GM10248 (cell line): ENCODE data around the gene EHD2.
"Not testable (repeated sequence)": the region's sequence is repeated elsewhere in the genome, so short reads cannot be mapped to it uniquely, and the experiment has no call there.

Experiments
- CTCF ChIA-PET: fragments of 300-600 bp; sonication (Branson Sonifier 250); formaldehyde crosslinking; extraction: SDS; loops from one replicate; lab custom pipeline; 2021; ENCODE audit warnings: antibody characterized with exemption; lab: Yijun Ruan, JAX
- POLR2A ChIA-PET: fragments of 350-650 bp; sonication (Branson Sonifier 250); formaldehyde crosslinking; extraction: SDS; loops from one replicate; lab custom pipeline; 2020; ENCODE audit warnings: antibody characterized with exemption; lab: Yijun Ruan, JAX
- DNase-seq: peaks from one replicate; pipeline ENCODE4 v3.0.0; 2012; ENCODE audit errors: extremely low spot score
- TF ChIP-seq, protein P1 (sequence below): IDR thresholded peaks from 2 replicates; pipeline ENCODE4 v1.5.1; 2012; ENCODE audit warnings: mild to moderate bottlenecking, low read depth; ENCODE audit errors: extremely low read depth, missing control alignments, control extremely low read depth

Gene EHD2

DNA sequence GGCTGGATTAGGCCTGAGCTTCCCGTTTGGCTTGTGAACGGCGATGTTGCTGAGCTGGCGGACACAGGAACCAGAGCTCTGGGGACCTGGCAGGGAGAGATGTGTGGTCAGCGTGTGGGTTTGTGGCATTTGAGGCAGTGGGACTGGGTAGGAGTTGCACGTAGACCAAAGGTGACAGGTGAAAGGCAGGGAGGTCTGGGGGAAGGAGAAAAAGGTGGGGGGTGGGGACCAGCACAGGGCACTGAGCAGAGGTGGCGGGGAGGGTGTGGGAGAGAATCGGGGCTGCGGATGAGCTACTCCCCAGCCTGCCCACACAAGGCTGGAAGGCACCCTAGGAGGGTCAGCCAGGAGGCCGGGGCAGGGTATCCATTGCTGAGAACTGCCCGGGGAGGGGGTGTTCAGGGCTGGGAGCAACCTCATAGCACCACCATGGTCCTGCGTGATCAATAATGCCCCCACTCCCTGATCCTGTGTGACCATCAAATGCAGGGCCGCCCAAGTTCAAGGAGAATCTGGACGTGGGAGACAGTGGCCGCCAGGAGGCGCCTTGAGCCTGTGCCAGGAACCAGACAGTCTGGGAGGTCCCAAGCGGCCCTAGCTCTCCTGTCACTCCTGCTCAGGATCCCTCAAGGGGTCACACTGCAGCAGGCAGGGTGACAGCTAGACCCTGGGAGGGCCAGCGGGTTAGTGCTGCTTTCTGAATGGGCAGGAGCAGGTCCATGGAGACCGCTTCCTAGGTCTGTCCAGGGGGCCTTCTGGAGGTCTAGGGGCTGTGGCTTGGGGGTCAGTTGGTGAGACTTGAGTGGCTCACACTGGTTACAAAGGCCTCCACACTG, 52.5 kb downstream of the EHD2 start:
- peak; percentile 73 for DNase-seq
- POLR2A ChIA-PET, result interaction anchor here (0.5 to 1.0 kb wide), 2 partner anchors 18 to 236 kb away, joined by 3 read pairs; no protein-coding TSS in a partner anchor
- TF ChIP-seq, protein P1, sequence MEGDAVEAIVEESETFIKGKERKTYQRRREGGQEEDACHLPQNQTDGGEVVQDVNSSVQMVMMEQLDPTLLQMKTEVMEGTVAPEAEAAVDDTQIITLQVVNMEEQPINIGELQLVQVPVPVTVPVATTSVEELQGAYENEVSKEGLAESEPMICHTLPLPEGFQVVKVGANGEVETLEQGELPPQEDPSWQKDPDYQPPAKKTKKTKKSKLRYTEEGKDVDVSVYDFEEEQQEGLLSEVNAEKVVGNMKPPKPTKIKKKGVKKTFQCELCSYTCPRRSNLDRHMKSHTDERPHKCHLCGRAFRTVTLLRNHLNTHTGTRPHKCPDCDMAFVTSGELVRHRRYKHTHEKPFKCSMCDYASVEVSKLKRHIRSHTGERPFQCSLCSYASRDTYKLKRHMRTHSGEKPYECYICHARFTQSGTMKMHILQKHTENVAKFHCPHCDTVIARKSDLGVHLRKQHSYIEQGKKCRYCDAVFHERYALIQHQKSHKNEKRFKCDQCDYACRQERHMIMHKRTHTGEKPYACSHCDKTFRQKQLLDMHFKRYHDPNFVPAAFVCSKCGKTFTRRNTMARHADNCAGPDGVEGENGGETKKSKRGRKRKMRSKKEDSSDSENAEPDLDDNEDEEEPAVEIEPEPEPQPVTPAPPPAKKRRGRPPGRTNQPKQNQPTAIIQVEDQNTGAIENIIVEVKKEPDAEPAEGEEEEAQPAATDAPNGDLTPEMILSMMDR, result peak; percentile 68
- CTCF ChIA-PET, result interaction anchor here (0.6 to 7.4 kb wide), 15 partner anchors 10 to 116 kb away, joined by 3 to 81 read pairs (median 4); partner anchors contain the start of genes EHD2 and NOP53

- TF ChIP-seq, protein P1, result no peak
- POLR2A ChIA-PET, result no interaction called here
- CTCF ChIA-PET, result interaction anchor here (0.6 to 7.4 kb wide), 9 partner anchors 10 to 59 kb away, joined by 3 to 81 read pairs (median 11); no protein-coding TSS in a partner anchor
- DNase-seq, result no peak
These were observed 53.1 kb downstream of the EHD2 start for GRCh38 chr19:47766359-47766620.

DNA sequence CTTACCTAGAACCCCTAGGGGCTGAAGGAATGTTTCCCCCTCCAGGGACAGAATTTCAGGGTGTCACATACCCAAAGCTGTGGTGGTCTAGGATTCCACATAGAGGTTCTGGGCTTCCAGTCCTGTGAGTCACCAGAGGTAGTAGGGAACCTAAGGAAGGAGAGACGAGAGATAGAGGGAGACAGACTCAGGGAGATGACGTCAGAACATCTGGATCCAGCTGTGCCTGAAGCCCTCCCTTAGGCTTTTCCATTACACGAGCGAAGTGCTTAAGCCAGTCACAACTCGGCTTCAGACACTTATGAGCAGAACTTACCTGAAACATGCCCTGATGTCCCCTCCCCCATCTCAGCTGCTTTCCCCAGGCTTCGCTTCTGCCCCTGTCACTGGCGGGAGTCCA, 53.4 kb downstream of the EHD2 start:
- ChIA-PET POLR2A (no interaction called here), CTCF (interaction anchor here (1.8 to 7.4 kb wide), 5 partner anchors 9 to 23 kb away, joined by 5 to 81 read pairs (median 6); no protein-coding TSS in a partner anchor)
- DNase-seq, result no peak
- TF ChIP-seq, protein P1, result no peak

GRCh38 chr19:47767349-47767748, 54.1 kb downstream of the EHD2 start:
- CTCF ChIA-PET, result interaction anchor here (1.8 to 7.4 kb wide), 4 partner anchors 8 to 22 kb away, joined by 5 to 81 read pairs (median 6); no protein-coding TSS in a partner anchor
- POLR2A ChIA-PET, result no interaction called here
- DNase-seq, result no peak
- TF ChIP-seq, protein P1, result no peak

- DNase-seq, result no peak
- TF ChIP-seq, protein P1, result no peak
- ChIA-PET POLR2A (no interaction called here), CTCF (interaction anchor here (1.8 to 2.0 kb wide), 3 partner anchors 7 to 14 kb away, joined by 5 to 6 read pairs (median 6); no protein-coding TSS in a partner anchor)
These were observed 55.4 kb downstream of the EHD2 start for GRCh38 chr19:47768604-47769003.

GRCh38 chr19:47769534-47769933, 56.3 kb downstream of the EHD2 start:
- CTCF ChIA-PET, result no interaction called here
- POLR2A ChIA-PET, result no interaction called here
- no peak for DNase-seq
- TF ChIP-seq, protein P1, result no peak

- CTCF ChIA-PET, DNase-seq, POLR2A ChIA-PET: not testable (repeated sequence)
These were observed 58.1 kb downstream of the EHD2 start for GRCh38 chr19:47771291-47771690.
